ENCODE results near the gene PNLIPRP1.

DNA sequence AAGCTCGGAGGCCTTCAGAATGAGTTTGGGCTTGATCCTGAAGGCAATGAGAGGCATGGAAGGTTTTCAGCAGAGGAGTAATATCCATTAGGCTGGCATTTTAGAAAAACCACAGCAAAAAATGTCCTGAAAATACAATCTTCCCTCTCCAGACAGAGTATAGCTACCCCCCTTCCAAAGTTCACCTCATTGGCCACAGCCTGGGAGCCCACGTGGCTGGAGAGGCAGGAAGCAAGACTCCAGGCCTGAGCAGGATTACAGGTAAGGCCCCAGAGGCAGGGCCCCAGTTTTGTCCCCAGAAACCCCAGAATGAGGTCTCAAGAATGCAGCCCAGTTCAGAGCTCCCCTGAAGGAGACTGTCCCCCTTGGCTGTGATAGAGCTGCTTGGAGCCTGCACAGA is 5.3 kb downstream of the PNLIPRP1 start:
- no peak for TF ChIP-seq CTCF (IDR thresholded peaks at IDR 0.05)
- no peak for TF ChIP-seq POLR2A (IDR thresholded peaks at IDR 0.05)

Data from tibial nerve (tissue), 3 donors.